ENCODE data around the gene GRHL1.

DNA sequence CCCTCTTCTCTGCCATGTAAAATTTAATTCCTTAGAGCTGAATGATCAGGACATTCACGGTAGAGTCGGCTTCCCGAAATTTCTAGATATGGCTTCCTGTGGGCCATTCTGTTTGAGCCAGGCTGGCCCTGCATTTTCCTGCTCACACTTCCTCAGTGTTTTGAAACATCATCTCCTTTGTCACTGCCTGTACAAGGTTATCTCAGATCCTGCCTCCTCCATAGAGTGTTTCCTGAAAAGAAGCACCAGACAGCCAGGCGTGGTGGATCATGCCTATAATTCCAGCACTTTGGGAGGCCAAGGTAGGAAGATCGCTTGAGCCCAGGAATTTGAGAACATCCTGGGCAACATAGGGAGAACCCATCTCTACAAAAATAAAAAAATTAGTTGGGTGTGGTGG is 43.6 kb downstream of the GRHL1 start:
- TF ChIP-seq POLR2A (IDR thresholded peaks at IDR 0.05) (no peak), CTCF (IDR thresholded peaks at IDR 0.05) (no peak)
